ACC112 (cell line): ENCODE measurements around the gene RNF38.
"Not testable (repeated sequence)": the region's sequence is repeated elsewhere in the genome, so short reads cannot be mapped to it uniquely, and the experiment has no call there.

Experiments
- H2AFZ ChIP-seq: fragments of 200-600 bp; sonication (generic); one replicate; pipeline ENCODE4 v1.6.0; 2017; ENCODE audit warnings: antibody characterized with exemption, low read length; ENCODE audit not compliant: unreplicated experiment
- H3K27ac ChIP-seq: fragments of 200-600 bp; sonication (generic); 2 replicates; pipeline ENCODE4 v1.5.1; 2014; ENCODE audit warnings: low read depth, mild to moderate bottlenecking, antibody characterized with exemption, low read length, moderate library complexity
- H3K27me3 ChIP-seq: fragments of 200-600 bp; sonication (generic); 2 replicates; pipeline ENCODE4 v1.6.1; 2014; ENCODE audit warnings: mild to moderate bottlenecking, antibody characterized with exemption, low read length, moderate library complexity, mixed read lengths; ENCODE audit not compliant: insufficient read depth
- H3K36me3 ChIP-seq: fragments of 200-600 bp; sonication (generic); 2 replicates; pipeline ENCODE4 v1.6.1; 2016; ENCODE audit warnings: mild to moderate bottlenecking, antibody characterized with exemption, low read length, moderate library complexity, mixed read lengths; ENCODE audit not compliant: insufficient read depth
- H3K4me1 ChIP-seq: fragments of 200-600 bp; sonication (generic); one replicate; pipeline ENCODE4 v1.6.1; 2016; ENCODE audit warnings: low read length, mixed read lengths; ENCODE audit not compliant: insufficient read depth, unreplicated experiment, control insufficient read depth
- H3K4me3 ChIP-seq: fragments of 200-600 bp; sonication (generic); 2 replicates; pipeline ENCODE4 v1.5.1; 2014; ENCODE audit warnings: mild to moderate bottlenecking, low read depth, low read length
- H3K79me2 ChIP-seq: fragments of 200-600 bp; sonication (generic); one replicate; pipeline ENCODE4 v1.6.0; 2016; ENCODE audit warnings: low read length; ENCODE audit not compliant: control insufficient read depth, unreplicated experiment, insufficient read depth

The RNF38 gene

GRCh38 chr9:36399980-36400331, at the start of gene RNF38:
TSS of gene RNF38 (minus strand) at chr9:36400269. CDS start at chr9:36400108, 161 bp downstream.
- H2AFZ ChIP-seq, result peak within 1 kb of the TSS; percentile 60
- H3K4me3 ChIP-seq, result peak within 1 kb of the TSS; percentile 94
- no peaks in the 10 kb centered on the region for H3K27me3 ChIP-seq
- H3K4me1 ChIP-seq, result peaks cover 28% of the 10 kb centered on the region
- H3K36me3 ChIP-seq, result no peaks in the 10 kb centered on the region
- H3K27ac ChIP-seq, result peak within 1 kb of the TSS; percentile 65
- peaks cover 48% of the 10 kb centered on the region for H3K79me2 ChIP-seq

- not testable (repeated sequence) for H3K27ac ChIP-seq
- peaks cover 18% of the 10 kb centered on the region for H3K79me2 ChIP-seq
Measured at GRCh38 chr9:36448555-36448954, 48.5 kb upstream of the RNF38 start.

GRCh38 chr9:36448017-36448416, 47.9 kb upstream of the RNF38 start:
- no peak overlapping the region for H2AFZ ChIP-seq
- no peaks in the 10 kb centered on the region for H3K4me1 ChIP-seq
- H3K79me2 ChIP-seq, result peaks cover 21% of the 10 kb centered on the region
- no peak overlapping the region for H3K27ac ChIP-seq
- no peaks in the 10 kb centered on the region for H3K27me3 ChIP-seq
- H3K36me3 ChIP-seq, result 0 out of 2 replicates have a peak, but pooled peaks cover 3% of the 10 kb centered on the region
- no peak overlapping the region for H3K4me3 ChIP-seq

More at GRCh38 chr9:36448555-36448954, 48.5 kb upstream of the RNF38 start:
- H2AFZ ChIP-seq, H3K4me3 ChIP-seq, H3K36me3 ChIP-seq, H3K27me3 ChIP-seq, H3K4me1 ChIP-seq: not testable (repeated sequence)

- H3K4me1 ChIP-seq, H2AFZ ChIP-seq, H3K36me3 ChIP-seq, H3K4me3 ChIP-seq, H3K27ac ChIP-seq, H3K27me3 ChIP-seq: not testable (repeated sequence)
- peaks cover 32% of the 10 kb centered on the region for H3K79me2 ChIP-seq
Measured at GRCh38 chr9:36446678-36447077, 46.6 kb upstream of the RNF38 start.

- Histone ChIP-seq H3K79me2 (peaks cover 32% of the 10 kb centered on the region), H3K27ac (no peak overlapping the region), H3K4me3 (no peak overlapping the region), H3K36me3 (0 out of 2 replicates have a peak, but pooled peaks cover 3% of the 10 kb centered on the region), H3K27me3 (no peaks in the 10 kb centered on the region), H3K4me1 (peaks cover 3% of the 10 kb centered on the region), H2AFZ (no peak overlapping the region)
Measured at GRCh38 chr9:36445800-36446361, 45.8 kb upstream of the RNF38 start.

- Histone ChIP-seq H3K36me3 (0 out of 2 replicates have a peak, but pooled peaks cover 3% of the 10 kb centered on the region), H3K79me2 (peaks cover 32% of the 10 kb centered on the region), H3K4me1 (peaks cover 3% of the 10 kb centered on the region), H3K4me3 (no peak overlapping the region), H3K27me3 (no peaks in the 10 kb centered on the region), H3K27ac (no peak overlapping the region), H2AFZ (no peak overlapping the region)
Measured at GRCh38 chr9:36444203-36444602, 44.1 kb upstream of the RNF38 start.

GRCh38 chr9:36443581-36443980, 43.5 kb upstream of the RNF38 start:
- H3K79me2 ChIP-seq, result peaks cover 34% of the 10 kb centered on the region
- H2AFZ ChIP-seq, result no peak overlapping the region
- 0 out of 2 replicates have a peak, but pooled peaks cover 3% of the 10 kb centered on the region for H3K36me3 ChIP-seq
- no peak overlapping the region for H3K27ac ChIP-seq
- H3K27me3 ChIP-seq, result no peaks in the 10 kb centered on the region
- no peak overlapping the region for H3K4me3 ChIP-seq
- peaks cover 3% of the 10 kb centered on the region for H3K4me1 ChIP-seq

- 0 out of 2 replicates have a peak, but pooled peaks cover 3% of the 10 kb centered on the region for H3K36me3 ChIP-seq
- H3K79me2 ChIP-seq, result peaks cover 31% of the 10 kb centered on the region
- H2AFZ ChIP-seq, result no peak overlapping the region
- H3K27me3 ChIP-seq, result no peaks in the 10 kb centered on the region
- H3K4me1 ChIP-seq, result peaks cover 3% of the 10 kb centered on the region
- H3K27ac ChIP-seq, result no peak overlapping the region
- H3K4me3 ChIP-seq, result no peak overlapping the region
Measured at GRCh38 chr9:36442710-36443109, 42.6 kb upstream of the RNF38 start.

- H3K79me2 ChIP-seq, result peaks cover 30% of the 10 kb centered on the region
- no peak overlapping the region for H2AFZ ChIP-seq
- no peak overlapping the region for H3K4me3 ChIP-seq
Measured at GRCh38 chr9:36441966-36442365, 41.9 kb upstream of the RNF38 start.

GRCh38 chr9:36438536-36439236, 38.6 kb upstream of the RNF38 start:
- Histone ChIP-seq H2AFZ (no peak overlapping the region), H3K4me1 (peaks cover 3% of the 10 kb centered on the region), H3K27me3 (no peaks in the 10 kb centered on the region), H3K4me3 (no peak overlapping the region), H3K27ac (no peak overlapping the region), H3K79me2 (peaks cover 26% of the 10 kb centered on the region), H3K36me3 (no peaks in the 10 kb centered on the region)

More at GRCh38 chr9:36441966-36442365, 41.9 kb upstream of the RNF38 start:
- Histone ChIP-seq H3K27me3 (no peaks in the 10 kb centered on the region), H3K27ac (no peak overlapping the region), H3K4me1 (peaks cover 3% of the 10 kb centered on the region), H3K36me3 (0 out of 2 replicates have a peak, but pooled peaks cover 3% of the 10 kb centered on the region)

- no peak overlapping the region for H3K27ac ChIP-seq
- H3K4me3 ChIP-seq, result no peak overlapping the region
- H2AFZ ChIP-seq, result no peak overlapping the region
- no peaks in the 10 kb centered on the region for H3K27me3 ChIP-seq
- no peaks in the 10 kb centered on the region for H3K36me3 ChIP-seq
- peaks cover 20% of the 10 kb centered on the region for H3K79me2 ChIP-seq
- peaks cover 3% of the 10 kb centered on the region for H3K4me1 ChIP-seq
Measured at GRCh38 chr9:36437790-36438189, 37.7 kb upstream of the RNF38 start.
